Left cardiac atrium (tissue), 4 donors: ENCODE measurements around the gene DUSP9. TPM values are rescaled to one million over a fixed set of nuclear protein-coding genes. Genes with fewer than 3 reads are reported as not detected.
"Not testable (repeated sequence)": the region's sequence is repeated elsewhere in the genome, so short reads cannot be mapped to it uniquely, and the experiment has no call there.

Experiments
- ATAC-seq, 2 donors: fragments of 200-7000 bp; cut with Tn5 transposase; one replicate each; pipeline ENCODE4 v1.9.1; 2020; ENCODE audit warnings: mild to moderate bottlenecking in 2 of 2, moderate library complexity in 2 of 2
- DNase-seq: peaks from one replicate; pipeline ENCODE4 v3.0.0-alpha.2; 2020
- intact Hi-C, 2 donors: fragments of 100-400 bp; cut with DNase I; formaldehyde crosslinking; loops; one replicate each; pipeline versions ENCODE4 v1.14.1 to v1.15.1; 2022 to 2023
- total RNA-seq, 2 donors: library from RNA; stranded (reverse); fragmentation: NEBNext Ultra II Directional; extraction: Animal tissue kit (Norgen Biotek cat#: 25700); gene quantifications; one replicate each; pipeline ENCODE4 v1.2.1, GENCODE V29; 2021
- donor health status: DM: no; HTN: yes; CAD: no.
- donor health status: DM: no; HTN: yes; CAD: no; lungs with severe emphysema.
- donor health status: DM: yes; HTN: yes; CAD: no.
- donor health status: Dilated cardiomyopathy.

DUSP9 gene
- total RNA-seq, 2 donors from 2014 or later = not detected

DNA sequence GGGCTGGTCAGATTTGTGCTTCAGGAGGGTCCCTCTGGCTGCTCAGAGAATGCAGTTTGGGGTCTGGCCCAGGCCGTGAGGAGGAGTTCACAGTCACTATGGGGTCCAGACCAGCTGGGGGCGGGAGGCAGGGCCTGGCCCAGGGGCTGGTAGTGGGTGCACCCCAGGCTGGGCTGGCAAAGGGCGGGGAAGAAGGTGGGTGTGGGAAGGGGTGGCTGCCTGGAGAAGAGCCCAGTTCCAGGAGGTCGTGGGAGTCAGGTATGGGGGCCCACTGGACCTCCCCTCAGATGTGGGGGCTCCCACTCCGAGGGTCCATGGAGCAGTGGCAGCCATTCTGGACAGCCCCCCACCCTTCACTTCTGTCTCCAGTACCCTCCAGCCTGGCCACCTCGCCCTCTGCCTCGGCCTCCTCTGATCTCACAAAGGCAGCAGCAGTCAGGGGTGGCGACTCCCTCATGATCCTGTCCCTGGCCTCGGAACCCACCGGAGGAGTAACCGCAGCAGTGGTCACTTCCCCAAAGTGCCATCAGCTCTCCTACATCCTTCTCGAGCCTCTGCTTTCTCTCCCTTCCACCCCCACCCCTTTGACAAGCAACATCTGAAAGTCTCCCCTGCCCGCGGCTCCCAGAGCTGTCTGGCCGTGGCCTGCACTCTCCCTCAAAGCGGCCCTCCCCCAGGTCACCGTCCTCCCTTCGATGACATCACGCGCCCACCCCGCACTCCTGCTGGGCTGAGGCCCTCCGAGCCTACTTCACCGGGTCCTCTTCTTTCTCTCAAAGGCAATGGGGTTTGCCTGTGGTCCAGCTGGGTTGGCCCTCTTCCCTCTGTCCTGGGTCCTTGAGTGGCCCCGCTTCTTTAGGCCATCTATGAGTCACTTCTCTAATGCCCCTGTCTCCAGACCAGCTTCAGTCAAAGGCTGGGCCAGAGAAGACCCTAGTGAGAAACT is 39.0 kb downstream of the DUSP9 start:
- intact Hi-C loops = no loop called here
- DNase-seq (peak; percentile 23), ATAC-seq (no peak)

DNA sequence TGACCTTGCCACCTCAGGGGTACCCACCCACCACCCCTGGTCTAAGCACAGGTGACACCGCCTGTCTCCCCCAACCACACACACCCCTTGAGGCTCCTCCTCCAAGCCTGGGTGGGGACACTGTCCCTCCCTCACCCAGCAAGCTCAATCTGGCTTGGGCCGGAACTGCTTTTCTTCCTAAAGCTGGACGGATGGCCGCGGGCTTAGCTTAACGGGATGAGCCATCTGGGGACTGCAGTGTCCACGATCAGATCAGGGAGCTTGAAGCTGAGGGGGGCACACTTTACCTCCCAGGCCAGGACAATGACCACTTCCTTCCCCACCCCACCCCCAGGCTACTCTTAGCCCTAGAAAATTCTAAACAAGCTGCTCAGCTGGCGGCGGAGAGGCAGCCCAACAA is 39.7 kb downstream of the DUSP9 start:
- ATAC-seq = no peak
- DNase-seq = peak; percentile 18
- intact Hi-C loops = no loop called here

DNA sequence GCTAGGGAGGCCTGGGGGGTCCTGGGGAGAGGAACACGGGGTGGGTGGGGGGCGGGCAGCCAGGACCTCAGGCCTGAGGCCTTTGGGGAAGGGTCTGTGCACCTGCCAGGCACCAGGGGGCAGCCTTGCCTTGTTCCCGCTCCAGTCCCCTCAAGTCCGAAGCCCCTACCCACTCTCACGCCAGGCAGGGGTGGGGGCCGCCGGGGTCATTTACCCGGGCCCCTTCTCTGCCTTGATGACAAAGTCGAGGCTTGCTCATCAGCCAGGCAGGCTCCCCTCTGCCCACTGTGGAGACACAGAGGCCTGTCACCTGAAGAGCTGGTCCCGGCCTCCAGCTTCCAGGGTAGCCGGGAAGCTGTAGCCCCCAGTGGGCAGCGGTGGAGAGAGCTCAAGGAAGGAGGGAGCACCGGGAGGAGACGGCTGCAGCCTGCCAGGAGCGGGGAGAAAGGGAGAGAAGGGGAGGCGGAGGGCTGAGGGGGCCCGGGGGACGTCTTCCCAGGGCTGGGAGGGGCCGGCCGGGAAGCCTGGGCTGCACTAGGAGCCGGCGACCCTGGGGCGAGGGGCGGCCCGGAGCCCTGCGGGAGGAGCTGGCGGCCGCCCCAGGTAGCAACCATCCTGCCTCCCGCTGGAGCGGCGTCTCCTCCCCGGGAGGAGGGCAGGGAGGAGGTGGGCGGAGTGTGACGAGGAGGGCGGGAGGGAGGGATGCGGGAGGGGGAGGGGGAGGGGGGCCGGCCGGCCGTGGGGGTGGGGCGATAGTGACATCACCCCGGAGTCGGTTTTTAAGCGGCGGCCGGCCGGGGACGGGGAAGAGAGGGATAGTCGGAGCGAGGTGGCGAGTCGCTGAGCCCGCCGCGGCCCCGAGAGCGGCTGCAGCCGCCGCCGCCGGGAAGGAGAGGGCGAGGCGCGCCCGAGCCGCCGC is 40.4 kb downstream of the DUSP9 start, which contains the start of gene SLC6A8:
SLC6A8 (plus strand) TSS at position 806 of the 919 bp plus-strand sequence. CDS start 649 bp downstream, outside the sequence.
- DNase-seq (peak; percentile 80), ATAC-seq (peak; percentile 53 to 77)
- intact Hi-C loops = no loop called here

DNA sequence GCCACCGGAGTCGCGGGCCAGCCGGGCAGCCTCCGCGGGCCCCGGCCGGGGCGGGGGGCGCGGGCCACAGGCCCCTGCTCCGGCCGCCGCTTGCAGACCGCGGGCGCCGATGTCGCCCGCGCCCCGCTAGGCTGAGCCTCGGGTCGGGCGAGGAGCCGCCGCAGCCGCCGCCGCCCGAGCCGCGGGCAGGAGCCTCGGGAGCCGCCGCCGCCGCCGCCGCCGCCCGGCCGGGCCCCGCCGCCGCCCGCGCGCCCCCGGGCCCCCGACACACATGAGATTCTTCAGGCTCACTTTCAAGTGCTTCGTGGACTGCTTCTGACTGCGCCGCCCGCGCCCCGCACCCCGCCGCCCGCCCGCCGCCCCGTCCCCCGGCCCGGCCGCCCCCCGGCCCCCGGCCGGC is 41.1 kb downstream of the DUSP9 start:
- DNase-seq = peak; percentile 3
- ATAC-seq = no peak
- intact Hi-C loops = no loop called here

DNA sequence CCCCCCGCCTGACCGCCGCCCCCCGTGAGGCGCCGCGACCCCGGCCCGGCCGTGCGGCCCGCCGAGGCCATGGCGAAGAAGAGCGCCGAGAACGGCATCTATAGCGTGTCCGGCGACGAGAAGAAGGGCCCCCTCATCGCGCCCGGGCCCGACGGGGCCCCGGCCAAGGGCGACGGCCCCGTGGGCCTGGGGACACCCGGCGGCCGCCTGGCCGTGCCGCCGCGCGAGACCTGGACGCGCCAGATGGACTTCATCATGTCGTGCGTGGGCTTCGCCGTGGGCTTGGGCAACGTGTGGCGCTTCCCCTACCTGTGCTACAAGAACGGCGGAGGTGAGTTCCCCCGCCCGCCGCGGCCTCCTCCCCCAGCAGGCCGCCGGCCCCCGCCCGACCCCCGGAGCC is 41.5 kb downstream of the DUSP9 start:
- DNase-seq = no peak
- no peak for ATAC-seq
- intact Hi-C loops = no loop called here

DNA sequence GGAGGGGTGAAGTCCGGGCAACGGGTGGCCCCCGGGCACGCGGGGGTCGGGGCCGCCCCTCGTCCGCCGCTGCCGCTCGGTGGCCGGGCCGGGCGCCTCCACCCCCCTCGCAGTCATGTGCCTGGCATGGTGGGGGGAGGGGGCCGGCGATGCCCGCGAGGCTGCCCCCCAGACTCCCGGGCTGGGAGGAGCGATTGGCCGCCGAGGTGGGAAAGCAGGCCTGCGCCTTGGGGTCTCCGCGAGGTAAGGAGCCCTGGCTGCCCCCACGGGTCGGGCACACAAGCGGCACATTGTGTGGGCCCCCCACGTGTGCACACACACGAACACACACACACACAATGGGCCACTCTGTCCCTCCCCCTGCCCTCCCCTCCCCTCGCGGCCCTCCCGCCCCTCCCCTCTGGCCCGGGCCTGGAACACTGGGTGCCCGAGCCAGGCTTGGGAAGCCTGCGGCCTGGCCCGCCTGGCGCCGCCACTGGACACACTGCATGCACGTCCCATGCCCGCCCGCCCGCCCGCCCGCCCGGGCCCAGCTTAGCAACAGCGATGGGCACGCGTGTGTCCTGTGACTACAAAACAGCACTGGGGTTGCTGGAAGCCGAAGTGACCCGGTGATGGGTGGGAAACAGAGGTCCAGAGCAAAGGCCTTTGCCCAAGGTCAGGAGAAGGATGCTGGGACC is 42.0 kb downstream of the DUSP9 start:
- peak; percentile 45 to 69 for ATAC-seq
- DNase-seq = no peak
- intact Hi-C loops = no loop called here

DNA sequence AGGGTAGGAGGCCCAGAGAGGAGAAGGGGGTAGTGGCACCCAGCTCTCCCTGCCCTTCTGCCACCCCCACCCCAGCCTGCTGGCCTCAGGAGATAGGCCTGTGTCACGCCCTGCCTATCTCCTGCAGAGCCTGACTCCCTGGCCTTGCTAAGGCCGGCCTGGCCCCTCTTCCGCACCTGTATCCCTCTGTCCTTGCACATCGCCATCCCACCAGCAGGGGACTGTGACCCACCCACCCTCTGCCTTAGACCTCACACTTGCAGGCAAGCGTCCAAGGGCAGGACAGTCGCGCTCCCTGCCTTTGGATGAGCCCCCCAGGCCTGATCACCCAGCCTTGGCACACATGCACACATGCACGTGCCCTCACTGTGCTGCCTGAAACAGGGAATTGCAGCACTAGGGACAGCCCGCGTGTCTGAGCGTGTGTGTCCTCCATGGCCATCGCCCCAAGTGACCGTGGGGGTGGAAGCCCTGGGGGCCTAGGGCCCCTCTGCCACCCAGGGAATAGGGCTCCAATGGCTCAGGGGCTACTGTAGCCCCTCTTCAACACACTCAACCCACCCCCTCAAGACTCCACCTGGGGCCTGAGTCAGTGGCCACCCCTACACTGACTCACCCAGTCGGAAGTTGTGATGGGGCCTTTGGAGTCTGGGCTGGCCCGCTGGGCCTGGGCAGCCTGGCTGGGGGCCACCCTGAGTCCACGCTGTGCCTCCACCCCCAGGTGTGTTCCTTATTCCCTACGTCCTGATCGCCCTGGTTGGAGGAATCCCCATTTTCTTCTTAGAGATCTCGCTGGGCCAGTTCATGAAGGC is 42.9 kb downstream of the DUSP9 start:
- ATAC-seq = peak; percentile 3 to 6
- intact Hi-C loops = no loop called here
- DNase-seq = no peak

DNA sequence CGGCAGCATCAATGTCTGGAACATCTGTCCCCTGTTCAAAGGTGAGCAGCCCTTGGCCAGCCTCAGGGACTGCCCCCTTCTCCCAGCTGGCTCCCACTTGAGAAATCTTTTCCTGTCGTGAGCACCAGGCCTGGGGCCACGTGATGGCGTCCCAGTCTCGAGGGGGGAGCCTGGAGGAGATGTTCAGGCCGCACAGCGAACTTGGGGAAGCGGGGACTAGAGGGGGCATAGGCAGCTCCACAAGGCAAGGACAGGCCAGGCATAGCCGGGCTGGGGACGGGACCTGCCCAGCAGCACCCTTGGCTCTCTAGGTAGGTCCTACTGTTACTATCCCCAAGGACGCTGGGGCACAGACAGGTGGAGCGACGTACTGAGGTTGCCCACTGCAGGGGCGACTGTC is 43.5 kb downstream of the DUSP9 start:
- DNase-seq (no peak), ATAC-seq (no peak)
- intact Hi-C loops = no loop called here

DNA sequence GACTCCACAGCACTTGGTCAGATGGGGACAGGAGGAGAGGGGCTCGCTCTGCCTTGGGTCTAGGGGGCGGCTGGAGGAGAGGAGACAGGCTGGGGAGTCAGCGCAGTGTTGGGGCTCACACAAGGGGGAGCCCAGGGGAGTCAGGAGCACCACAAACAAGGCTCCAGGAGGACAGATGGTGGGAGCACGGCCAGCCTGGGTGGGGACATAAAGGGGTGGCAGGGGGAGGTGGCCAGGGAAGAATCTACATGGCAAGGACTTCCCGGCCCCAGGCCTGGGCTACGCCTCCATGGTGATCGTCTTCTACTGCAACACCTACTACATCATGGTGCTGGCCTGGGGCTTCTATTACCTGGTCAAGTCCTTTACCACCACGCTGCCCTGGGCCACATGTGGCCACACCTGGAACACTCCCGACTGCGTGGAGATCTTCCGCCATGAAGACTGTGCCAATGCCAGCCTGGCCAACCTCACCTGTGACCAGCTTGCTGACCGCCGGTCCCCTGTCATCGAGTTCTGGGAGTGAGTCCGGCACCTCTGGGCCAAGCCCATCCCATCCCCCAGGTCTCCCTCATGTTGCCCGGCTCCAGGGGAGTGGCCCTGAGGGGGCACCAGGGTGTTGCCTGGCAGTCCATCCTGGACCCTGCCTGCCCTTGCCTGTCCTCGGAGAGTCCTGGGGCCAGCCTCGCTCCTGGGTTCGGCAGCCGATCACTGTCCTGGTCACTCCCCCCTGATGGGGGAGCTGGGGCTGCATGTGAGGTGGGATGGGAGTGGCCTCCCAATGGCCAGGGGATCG is 44.2 kb downstream of the DUSP9 start:
- DNase-seq, intact Hi-C loops, ATAC-seq: not testable (repeated sequence)

DNA sequence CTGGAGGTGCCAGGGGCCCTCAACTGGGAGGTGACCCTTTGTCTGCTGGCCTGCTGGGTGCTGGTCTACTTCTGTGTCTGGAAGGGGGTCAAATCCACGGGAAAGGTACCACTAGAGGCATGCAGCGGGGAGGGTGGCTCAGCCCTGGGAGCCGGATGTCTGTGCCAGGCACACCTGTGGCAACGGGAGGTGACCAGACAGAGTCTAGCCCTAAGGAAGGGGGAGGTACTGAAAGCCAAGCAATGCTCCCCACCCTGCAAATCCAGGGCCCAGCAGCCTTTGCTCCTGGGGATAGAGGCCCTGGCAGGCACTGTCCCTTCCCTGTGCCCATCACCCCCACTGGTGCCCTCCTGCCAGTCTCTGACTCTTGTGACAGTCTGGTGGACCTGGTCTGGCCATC is 45.0 kb downstream of the DUSP9 start:
- intact Hi-C loops = no loop called here
- DNase-seq (no peak), ATAC-seq (no peak)

DNA sequence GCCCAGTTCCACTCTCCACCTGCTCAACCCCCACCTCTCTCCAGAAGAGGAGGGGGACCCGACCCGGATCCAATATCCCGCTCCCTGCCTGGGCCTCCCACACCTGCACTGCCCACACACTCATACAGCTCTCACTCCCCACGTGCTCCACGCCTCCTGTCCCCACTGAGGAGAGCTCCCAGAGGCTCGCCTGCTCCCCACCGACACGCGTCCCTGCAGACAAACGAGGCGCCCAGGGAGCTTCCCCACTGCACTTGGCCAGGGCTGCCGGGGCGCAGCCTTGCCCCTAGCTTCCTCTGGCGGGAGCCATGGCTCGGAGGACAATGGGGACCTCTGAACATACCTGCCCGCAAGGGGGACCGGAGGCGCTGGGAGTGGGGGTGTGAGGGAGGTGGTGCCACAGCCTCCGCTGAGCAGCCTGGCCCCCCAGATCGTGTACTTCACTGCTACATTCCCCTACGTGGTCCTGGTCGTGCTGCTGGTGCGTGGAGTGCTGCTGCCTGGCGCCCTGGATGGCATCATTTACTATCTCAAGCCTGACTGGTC is 45.7 kb downstream of the DUSP9 start:
- no peak for DNase-seq
- ATAC-seq = no peak
- intact Hi-C loops = no loop called here

DNA sequence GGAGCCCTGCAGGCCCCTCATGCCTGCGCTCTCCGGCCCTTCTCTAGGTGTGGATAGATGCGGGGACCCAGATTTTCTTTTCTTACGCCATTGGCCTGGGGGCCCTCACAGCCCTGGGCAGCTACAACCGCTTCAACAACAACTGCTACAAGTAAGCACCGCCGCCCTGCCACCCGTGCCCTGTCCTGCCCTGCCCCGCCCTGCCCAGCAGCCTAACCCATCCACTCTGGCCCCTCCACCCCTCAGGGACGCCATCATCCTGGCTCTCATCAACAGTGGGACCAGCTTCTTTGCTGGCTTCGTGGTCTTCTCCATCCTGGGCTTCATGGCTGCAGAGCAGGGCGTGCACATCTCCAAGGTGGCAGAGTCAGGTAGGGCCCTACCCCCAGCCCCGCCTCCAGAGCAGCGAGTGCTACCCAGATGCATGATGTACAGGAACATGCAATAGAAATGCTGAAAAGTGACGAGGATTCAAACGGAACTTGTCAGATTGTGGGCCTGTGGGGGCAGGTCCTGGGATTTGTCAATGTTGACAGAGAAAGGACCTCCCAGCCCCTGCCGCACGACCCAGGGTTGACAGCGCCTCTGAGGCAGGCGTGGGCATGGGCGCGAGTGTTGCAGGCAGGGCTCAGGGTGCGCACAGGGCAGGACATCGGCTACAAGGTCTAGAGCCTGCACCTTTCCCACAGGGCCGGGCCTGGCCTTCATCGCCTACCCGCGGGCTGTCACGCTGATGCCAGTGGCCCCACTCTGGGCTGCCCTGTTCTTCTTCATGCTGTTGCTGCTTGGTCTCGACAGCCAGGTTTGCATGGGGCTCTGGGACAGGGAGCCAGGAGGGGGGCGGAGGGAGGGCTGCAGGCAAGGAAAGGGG is 46.4 kb downstream of the DUSP9 start:
- intact Hi-C loops = no loop called here
- DNase-seq = no peak
- ATAC-seq = no peak

DNA sequence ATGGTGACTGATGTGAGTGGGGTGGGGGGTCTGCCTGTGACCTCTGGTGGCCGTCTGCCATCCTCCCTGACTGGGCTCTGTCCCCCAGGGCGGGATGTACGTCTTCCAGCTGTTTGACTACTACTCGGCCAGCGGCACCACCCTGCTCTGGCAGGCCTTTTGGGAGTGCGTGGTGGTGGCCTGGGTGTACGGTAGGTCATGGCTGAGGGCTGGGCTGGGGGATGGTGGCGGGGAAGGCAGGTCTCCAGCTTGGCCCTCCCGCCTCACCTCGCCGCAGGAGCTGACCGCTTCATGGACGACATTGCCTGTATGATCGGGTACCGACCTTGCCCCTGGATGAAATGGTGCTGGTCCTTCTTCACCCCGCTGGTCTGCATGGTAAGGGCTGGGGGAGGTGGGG is 47.3 kb downstream of the DUSP9 start:
- ATAC-seq, DNase-seq, intact Hi-C loops: not testable (repeated sequence)

DNA sequence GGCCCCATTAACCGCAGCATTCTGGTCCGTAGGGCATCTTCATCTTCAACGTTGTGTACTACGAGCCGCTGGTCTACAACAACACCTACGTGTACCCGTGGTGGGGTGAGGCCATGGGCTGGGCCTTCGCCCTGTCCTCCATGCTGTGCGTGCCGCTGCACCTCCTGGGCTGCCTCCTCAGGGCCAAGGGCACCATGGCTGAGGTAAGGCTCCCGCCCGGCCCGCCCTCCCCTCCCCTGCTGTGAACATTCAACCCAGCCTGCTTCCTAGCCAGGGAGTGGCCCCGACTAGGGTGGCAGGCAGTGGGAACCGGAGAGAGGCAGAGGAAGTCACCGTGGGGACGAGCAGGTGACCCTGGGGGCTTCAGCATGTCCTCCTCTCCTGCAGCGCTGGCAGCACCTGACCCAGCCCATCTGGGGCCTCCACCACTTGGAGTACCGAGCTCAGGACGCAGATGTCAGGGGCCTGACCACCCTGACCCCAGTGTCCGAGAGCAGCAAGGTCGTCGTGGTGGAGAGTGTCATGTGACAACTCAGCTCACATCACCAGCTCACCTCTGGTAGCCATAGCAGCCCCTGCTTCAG is 47.8 kb downstream of the DUSP9 start:
- DNase-seq (no peak), ATAC-seq (no peak)
- intact Hi-C loops = no loop called here

DNA sequence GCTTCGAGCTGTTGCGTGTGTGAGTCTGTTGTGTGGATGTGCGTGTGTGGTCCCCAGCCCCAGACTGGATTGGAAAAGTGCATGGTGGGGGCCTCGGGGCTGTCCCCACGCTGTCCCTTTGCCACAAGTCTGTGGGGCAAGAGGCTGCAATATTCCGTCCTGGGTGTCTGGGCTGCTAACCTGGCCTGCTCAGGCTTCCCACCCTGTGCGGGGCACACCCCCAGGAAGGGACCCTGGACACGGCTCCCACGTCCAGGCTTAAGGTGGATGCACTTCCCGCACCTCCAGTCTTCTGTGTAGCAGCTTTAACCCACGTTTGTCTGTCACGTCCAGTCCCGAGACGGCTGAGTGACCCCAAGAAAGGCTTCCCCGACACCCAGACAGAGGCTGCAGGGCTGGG is 49.1 kb downstream of the DUSP9 start:
- no peak for ATAC-seq
- DNase-seq = no peak
- intact Hi-C loops = no loop called here

DNA sequence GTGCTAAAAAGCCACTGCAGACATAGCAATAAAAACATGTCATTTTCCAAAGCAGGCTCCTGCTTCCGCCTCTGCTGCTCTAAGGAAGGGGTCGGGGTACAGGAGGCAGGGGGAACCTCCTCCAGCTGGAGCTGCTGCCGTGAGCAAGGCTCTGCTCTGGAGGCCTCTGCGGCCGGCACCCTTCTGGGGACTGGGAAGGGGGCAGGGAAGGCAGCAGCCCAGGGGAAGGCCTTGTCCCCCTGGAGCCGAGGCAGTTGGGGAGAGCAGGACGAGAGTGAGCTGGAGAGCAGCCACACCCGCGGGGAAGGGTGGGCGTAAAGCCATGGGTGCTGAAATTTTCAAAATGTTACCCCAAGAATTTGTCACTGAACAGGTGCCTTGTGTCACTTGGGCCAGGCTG is 49.5 kb downstream of the DUSP9 start:
- intact Hi-C loops, ATAC-seq, DNase-seq: not testable (repeated sequence)
